DND-41 (cell line): Measurements from ENCODE around the gene PBOV1.

ENCODE experiments used
- CTCF ChIP-seq: IDR thresholded peaks from 2 replicates; pipeline ENCODE4 v1.5.1; 2012; ENCODE audit warnings: borderline replicate concordance, low read length, moderate library complexity, mild to moderate bottlenecking; ENCODE audit not compliant: poor library complexity, severe bottlenecking; ENCODE audit errors: extremely low read depth
- EZH2 ChIP-seq: IDR thresholded peaks from 3 replicates; pipeline ENCODE4 v1.6.1; 2012; ENCODE audit warnings: borderline replicate concordance, low read depth, mild to moderate bottlenecking, moderate library complexity, low read length, inconsistent platforms; ENCODE audit not compliant: severe bottlenecking

DNA sequence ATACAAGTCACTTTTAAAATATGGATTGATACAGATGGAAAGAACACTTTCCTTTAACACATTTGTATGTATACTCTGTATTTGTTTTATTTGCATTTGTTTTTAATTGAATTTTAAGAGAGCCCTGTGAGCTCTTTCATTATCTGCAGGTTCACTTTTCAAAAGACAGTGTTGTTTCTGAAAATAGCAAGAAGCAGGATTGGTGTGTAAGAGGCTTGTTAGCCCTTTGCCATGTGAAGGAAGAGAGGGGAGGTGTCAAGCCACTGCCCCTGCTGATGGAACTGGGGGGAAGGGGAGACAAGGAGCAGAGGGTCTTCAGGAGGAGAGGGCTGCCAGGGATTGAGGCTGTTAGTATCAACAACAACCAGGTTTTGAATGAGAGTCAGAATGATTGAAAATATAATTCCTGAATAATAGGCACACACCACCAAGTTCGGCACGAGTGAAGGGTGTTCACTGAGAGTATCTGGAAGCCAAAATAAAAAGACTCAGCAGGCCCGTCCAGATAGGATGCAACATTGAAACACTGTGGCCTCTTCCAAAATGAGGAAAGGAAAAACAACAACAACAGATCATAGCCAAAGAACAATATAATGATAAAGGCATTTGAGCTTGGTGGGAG, 12.6 kb upstream of the PBOV1 start:
- TF ChIP-seq CTCF = no peak
- TF ChIP-seq EZH2 = no peak
